NT2/D1 (cell line): Measurements from ENCODE around the gene RPN2.

ENCODE experiments used
- YY1 ChIP-seq: IDR thresholded peaks from 2 replicates; pipeline ENCODE4 v1.6.1; 2011; ENCODE audit not compliant: insufficient read length, insufficient read depth
- ZNF274 ChIP-seq: IDR thresholded peaks from 2 replicates; pipeline ENCODE4 v1.6.1; 2011; ENCODE audit warnings: mild to moderate bottlenecking, low read depth, low read length

DNA sequence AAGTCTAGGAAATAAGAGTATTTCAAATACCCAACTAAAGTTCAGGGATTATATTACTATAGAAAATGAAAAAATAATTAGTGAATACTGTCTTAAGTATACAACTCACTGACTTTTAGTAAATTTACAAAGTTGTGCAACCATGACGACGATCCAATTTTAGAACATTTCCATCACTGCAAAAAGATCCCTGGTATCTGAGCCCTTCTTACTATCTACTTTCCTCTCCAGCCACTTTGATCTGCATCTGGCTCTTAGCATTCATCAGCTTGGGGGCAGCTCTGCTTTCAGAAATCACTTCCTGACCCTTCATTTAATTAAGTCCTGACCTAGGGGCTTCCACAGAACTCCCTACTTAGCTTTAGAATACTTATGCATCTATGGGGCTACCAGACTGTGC lies 45.2 kb upstream of the RPN2 start:
- no peak for TF ChIP-seq ZNF274
- TF ChIP-seq YY1, result no peak
